NK-92 (cell line): ENCODE data around the gene MTMR12.

Experiments used
- DNase-seq: peaks from one replicate; lab custom pipeline; 2025; ENCODE audit not compliant: unreplicated experiment; lab: John Stamatoyannopoulos, UW

Gene MTMR12

DNA sequence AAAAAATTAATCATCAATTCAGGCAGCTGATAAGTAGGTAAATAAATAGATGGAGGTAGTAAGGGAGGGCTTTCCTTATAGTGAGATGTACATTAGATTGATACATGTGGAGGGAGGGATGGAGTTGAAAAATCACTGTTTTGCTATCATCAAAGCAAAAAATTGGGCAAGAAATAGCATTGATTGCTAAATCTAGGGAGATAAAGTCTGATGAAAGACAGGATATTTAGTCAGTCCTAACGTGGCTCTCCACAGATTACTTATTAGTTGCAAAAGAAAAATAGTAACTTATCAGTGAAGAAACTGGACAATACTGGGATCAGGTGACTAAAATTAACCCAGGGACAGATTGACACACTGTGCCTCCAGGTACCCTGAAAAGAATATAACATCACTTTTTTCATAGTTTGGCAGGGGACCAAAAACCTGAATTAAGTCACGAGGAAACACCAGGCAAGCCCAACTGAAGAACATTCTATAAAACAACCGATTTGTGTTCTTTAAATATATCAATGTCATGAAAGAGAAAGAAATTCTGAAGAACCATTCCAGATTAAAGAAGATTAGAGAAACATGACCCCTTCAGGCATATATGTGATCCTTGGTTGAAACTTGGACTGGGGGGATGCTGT, 111.5 kb downstream of the MTMR12 start:
- DNase-seq: no peak

DNA sequence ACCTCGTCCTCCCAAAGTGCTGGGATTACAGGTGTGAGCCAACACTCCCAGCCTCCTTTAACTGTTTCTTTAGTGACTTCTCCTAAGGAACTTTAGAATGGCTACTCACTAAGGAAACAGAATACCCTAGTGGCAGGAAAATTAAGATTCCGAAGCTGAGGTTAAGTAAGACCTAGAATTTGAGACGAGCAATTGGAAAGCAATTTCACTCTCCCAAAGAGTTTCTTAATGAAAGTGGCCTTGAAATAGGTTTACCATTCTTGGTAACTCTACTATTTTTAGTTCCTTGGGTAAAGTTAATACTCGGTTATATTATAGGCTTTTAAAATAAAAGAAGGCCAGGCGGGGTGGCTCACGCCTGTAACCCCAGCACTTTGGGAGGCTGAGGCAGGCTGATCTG, 115.7 kb downstream of the MTMR12 start:
- no peak for DNase-seq

DNA sequence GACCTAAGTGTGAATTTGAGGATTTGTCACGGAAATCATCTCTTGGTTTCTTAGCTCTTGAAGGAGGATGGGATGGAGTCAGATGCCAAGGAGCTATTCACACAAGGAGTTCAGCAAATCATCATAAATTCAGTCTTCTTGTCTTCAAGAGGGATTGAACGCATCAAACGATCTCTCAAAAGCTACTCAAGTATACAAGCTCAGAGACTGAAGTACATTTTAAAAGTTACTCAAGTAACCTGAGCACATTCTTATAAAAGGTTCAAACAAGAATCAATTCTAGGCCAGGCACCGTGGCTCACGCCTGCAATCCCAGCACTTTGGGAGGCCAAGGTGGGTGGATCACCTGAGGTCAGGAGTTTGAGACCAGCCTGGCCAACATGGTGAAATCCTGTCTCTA, 117.5 kb downstream of the MTMR12 start:
- DNase-seq: no peak

DNA sequence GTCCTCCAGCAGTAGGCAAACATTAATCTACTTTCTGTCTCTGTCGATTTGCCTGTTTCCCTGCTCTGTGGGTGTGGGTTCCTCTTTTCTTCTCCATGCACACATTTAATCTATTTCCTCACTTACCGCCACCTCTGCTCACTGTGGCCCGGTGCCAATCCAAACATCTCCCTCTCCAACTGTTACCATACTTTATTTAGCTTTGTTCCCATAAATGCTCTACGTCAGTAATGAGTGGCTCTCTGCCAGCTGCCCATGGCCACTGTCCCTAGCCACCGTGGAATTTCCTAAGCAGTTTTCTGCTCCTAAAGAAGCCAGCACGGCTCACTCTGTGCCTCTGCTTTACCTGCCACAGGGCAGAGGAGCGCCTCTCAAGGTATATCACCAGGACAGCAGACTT, 119.1 kb downstream of the MTMR12 start:
- DNase-seq: no peak

DNA sequence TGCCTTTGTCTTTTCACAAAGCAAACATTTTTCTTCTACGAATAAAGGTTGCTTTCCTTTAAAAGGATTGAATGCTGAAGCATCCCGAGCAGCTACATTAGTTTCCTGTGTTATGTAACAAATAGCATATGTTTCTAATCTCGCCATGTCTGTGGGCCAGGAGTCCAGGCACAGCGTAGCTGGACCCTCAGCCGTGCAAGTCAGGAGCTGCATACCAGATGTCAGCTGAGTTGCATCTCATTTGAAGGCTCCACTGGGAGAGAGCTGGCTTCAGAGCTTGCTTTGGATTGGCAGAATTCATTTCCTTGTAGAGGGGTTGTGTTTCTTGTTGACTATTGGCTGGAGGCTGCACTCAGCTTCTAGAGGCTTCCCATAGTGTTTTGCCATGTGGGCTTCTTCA, 122.6 kb downstream of the MTMR12 start:
- no peak for DNase-seq

DNA sequence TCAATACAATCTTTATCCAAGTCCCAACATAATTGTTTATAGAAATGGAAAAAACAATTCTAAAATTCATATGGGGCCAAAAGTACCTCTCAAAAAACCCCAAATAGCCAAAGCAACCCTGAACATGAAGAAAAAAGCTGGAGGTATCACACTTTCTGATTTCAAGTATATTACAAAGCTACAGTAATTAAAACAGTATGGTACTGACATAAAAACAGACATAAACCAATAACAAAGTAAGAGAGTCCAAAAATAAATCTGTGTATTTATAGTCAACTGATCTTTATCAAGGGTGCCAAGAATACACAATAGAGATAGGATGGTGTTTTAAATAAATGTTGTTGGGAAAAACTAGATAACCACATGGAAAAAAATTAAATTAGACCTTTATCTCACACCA, 125.1 kb downstream of the MTMR12 start:
- no peak for DNase-seq

DNA sequence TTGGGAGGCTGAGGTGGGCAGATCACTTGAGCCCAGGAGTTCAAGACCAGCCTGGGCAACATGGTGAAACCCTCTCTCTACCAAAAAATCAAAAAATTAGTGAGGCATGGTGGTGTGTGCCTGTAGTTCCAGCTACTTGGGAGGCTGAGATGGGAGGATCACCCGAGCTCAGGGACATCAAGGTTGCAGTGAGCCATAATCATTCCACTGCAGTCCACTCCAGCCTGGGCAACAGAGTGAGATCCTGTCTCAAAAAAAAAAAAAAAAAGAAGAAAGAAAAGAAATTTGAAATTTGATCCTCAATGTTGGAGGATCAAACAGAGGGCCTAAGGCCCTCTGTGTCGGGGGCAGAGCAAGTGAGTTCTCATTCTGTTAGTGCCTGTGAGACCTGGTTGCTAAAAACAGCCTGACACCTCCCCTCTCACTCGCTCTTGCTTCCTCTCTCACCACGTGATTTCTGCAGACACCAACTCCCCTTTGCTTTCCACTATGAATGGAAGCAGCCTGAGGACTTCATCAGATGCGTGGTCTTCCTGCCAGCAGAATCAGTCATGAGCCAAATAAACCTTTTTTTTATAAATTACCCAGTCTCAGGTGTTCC, 130.2 kb downstream of the MTMR12 start:
- DNase-seq: no peak
